HG02840 (cell line): Measurements from ENCODE around the gene CLCA2.

ENCODE experiments used
- ATAC-seq: cut with Tn5 transposase; IDR thresholded peaks from one replicate; pipeline ENCODE4 v1.9.1; 2021; ENCODE audit warnings: mild to moderate bottlenecking, moderate library complexity, moderate number of reproducible peaks; ENCODE audit not compliant: unreplicated experiment, low FRiP score

Gene CLCA2

DNA sequence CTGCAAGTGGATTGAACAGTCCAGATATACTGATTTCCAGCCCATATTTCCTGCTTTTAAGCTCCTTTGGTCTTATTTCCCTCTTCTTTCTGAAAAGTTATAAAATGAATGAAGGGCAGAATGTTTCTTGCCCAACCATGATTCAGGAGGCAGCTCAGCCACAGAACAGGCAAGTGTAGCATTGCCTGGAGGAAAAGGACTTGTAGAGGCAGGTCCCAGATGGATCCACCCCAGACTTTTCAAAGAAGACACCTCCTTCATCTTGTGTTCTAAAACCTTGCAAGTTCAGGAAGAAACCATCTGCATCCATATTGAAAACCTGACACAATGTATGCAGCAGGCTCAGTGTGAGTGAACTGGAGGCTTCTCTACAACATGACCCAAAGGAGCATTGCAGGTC lies at the start of gene CLCA2:
TSS of gene CLCA2 (plus strand) at position 299 of the 400 bp plus-strand sequence. CDS start at position 376, 77 bp downstream.
- no peak for ATAC-seq

DNA sequence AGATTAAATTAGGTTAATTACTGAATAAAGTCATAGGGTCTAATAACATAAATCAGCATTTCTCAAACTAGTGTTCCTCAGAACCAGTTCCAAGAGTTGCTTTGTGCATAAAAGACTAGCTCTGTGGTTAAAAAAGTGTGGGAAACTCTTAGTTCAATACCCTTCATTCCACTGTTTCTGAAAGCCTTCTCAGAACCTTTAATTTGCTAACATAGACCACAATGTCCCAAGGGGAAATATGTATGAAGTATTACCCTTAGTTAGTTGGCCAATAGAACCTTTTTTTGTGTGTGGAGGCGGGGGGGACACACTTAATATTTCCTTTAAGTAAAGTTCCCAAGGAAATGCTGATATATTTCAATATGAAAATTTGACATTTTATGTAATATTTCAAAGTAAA lies 48.3 kb upstream of the CLCA2 start:
- ATAC-seq = no peak

- no peak for ATAC-seq
Measured at GRCh38 chr1:86377341-86377740, 46.6 kb upstream of the CLCA2 start.

DNA sequence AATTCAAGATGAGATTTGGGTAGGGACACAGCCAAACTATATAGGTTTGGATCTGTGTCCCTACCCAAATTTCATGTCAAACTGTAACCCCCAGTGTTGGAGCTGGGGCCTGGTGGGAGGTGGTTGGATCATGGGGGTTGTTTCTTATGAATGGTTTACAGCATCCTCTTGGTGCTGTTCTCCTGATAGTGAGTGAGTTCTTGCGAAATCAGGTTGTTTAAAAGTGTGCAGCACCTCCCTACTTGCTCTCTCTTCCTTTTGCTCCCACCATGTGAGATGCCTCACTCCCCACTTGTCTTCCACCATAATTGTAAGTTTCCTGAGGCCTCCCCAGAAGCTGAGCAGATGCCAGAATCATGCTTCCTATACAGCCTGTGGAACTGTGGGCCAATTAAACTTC lies 45.2 kb upstream of the CLCA2 start:
- ATAC-seq = no peak

- no peak for ATAC-seq
Measured at GRCh38 chr1:86380257-86380861, 43.6 kb upstream of the CLCA2 start.

DNA sequence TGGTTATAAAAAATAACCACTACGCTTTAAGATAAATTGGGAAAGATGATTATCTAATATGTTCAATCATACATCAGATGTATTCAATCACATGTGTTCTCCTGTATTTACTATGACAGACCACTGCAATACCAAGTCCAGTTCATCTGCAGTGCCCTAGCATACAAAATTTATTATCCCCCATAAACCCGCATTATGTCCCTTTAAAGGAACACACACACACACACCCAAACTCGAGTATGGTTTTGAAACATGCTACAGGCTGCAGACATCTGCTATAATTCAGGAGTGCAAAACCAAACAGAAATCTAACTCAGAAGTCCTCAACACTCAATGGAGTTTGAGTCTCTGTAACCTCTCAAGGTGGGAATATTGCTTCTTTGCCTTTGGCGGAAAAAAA lies 42.7 kb upstream of the CLCA2 start:
- no peak for ATAC-seq

- no peak for ATAC-seq
Measured at GRCh38 chr1:86382878-86383277, 41.1 kb upstream of the CLCA2 start.

DNA sequence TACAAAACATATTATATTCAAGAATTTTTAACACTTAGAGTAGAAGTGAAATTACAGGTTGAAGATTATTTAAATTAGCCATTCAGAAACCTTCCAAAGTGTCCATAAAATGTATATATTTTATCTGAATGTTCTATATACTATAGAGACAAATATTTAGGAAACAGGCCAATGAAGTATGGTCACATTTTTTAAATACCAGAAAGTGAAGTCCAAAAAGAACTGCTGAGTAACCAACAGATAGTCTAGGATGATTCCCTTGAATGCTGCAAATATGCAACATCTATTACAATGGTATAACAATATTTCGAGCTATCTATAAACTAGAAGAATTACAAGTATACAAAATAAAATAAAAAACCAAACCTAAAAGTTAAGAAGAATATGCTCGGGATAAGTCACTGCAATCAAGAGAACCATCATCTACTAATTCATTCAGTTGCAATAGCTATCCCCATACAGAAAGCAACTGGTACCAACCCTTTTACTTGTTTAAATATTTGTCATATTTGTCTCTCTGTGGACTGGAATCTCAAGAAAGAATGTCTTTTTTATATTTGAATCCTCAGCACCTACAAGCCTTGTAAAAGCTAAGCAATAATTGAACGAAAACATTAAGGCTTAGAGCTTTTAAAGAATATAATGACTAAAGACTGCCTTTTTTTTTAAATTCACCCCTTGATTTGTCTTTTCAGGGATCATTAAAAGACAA lies 35.9 kb upstream of the CLCA2 start:
- ATAC-seq = no peak

- no peak for ATAC-seq
Measured at GRCh38 chr1:86388777-86389176, 35.2 kb upstream of the CLCA2 start.

- ATAC-seq = no peak
Measured at GRCh38 chr1:86389307-86389706, 34.7 kb upstream of the CLCA2 start.

- no peak for ATAC-seq
Measured at GRCh38 chr1:86394416-86394815, 29.6 kb upstream of the CLCA2 start.

GRCh38 chr1:86395751-86396497 lies 28.0 kb upstream of the CLCA2 start, which contains the start of gene ODF2L:
Gene ODF2L (minus strand): TSS chr1:86396323. CDS start chr1:86387027, 9,296 bp downstream.
- peak; percentile 100 for ATAC-seq

- ATAC-seq = peak; percentile 5
Measured at GRCh38 chr1:86396498-86396890, 27.5 kb upstream of the CLCA2 start.

GRCh38 chr1:86409416-86410021 lies 14.5 kb upstream of the CLCA2 start:
- no peak for ATAC-seq

- no peak for ATAC-seq
Measured at GRCh38 chr1:86410879-86411278, 13.1 kb upstream of the CLCA2 start.

GRCh38 chr1:86416343-86416742 lies 7.6 kb upstream of the CLCA2 start:
- ATAC-seq = no peak

GRCh38 chr1:86419277-86419903 lies 4.6 kb upstream of the CLCA2 start:
- peak; percentile 77 for ATAC-seq

DNA sequence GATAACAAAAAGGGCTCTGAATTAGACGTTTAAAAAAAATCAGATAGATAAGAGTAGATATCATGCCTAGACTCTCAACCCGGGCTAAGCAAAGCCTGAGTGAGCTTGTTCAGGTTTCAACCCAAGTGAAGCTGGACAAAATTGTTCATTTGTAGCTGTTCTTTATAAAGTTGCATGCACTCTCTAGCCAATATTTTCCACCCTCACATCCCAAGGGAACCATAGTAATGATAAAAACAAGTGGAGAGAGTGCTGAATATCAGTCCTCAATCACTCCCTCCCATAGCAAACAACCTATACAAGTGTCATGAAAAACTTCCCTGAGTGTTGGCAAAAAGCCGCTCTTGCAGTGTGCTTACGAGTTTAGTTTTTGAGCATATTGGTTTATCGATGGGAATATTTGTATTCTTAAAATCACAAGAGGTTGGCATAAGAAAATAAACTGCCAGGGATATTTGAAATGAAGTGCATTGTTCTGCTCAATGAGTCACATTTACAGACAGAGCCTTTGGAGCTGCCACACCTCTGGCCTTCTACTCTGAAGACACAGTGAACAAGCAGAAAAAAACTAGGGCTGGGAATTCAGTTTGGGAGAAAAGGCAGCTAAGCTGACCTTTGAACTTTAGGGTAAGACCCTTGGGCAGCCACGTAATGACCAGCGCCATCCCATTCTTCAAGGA lies 2.2 kb upstream of the CLCA2 start:
- ATAC-seq = no peak

DNA sequence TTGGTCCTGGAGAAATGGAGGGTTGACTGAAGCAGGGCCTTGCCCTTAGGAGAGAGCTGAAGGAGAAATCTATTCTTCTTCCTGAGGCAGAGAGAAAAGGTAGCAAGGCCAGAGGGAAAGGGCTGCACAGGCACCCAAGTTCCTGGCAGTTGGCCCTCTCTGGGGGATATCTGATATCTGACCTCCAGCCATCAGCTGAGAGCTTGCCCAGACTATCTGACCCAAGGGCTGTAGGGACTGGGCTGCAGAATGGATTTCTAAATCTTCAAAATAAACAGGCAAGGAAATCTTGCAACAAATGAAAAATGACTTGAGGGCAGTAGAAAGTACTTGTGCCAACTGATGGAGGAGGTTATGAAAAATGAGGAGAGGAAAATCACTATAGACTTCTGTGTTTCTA lies 498 bp upstream of the CLCA2 start:
- ATAC-seq = no peak

- no peak for ATAC-seq
Measured at GRCh38 chr1:86429122-86429725, 5.3 kb downstream of the CLCA2 start.
